GM12865 (cell line): ENCODE results near the gene MRPS6.

Experiments used
- DNase-seq: peaks from one replicate; pipeline ENCODE4 v3.0.0; 2010; ENCODE audit warnings: low read depth
- H3K4me3 ChIP-seq: 2 replicates; pipeline ENCODE4 v1.5.1; 2011; ENCODE audit warnings: mild to moderate bottlenecking, low read depth, low read length, control low read depth
- CTCF ChIP-seq: IDR thresholded peaks from 2 replicates; pipeline ENCODE4 v1.5.1; 2011; ENCODE audit warnings: low read length, control low read depth, low read depth, inconsistent platforms; ENCODE audit not compliant: insufficient read depth; ENCODE audit errors: missing control alignments

Gene MRPS6

GRCh38 chr21:34152500-34152899 lies 79.1 kb downstream of the MRPS6 start:
- no peak overlapping the region for H3K4me3 ChIP-seq
- no peak for DNase-seq
- TF ChIP-seq CTCF, result no peak

- DNase-seq, result no peak
- no peak for TF ChIP-seq CTCF
- no peak overlapping the region for H3K4me3 ChIP-seq
These were observed 81.5 kb downstream of the MRPS6 start for GRCh38 chr21:34154878-34155277.

- no peak overlapping the region for H3K4me3 ChIP-seq
- TF ChIP-seq CTCF, result no peak
- no peak for DNase-seq
These were observed 83.6 kb downstream of the MRPS6 start for GRCh38 chr21:34156957-34157356.

- H3K4me3 ChIP-seq, result no peak overlapping the region
- TF ChIP-seq CTCF, result no peak
- no peak for DNase-seq
These were observed 84.1 kb downstream of the MRPS6 start for GRCh38 chr21:34157521-34157920.

- no peak overlapping the region for H3K4me3 ChIP-seq
- DNase-seq, result no peak
- TF ChIP-seq CTCF, result no peak
These were observed 85.8 kb downstream of the MRPS6 start for GRCh38 chr21:34158866-34159835.

GRCh38 chr21:34166468-34166867 lies 93.1 kb downstream of the MRPS6 start:
- DNase-seq, result no peak
- no peak for TF ChIP-seq CTCF
- no peak overlapping the region for H3K4me3 ChIP-seq
